NCI-H1694 (cell line): ENCODE measurements around the gene FZD10.

Source experiments
- DNase-seq: peaks from one replicate; lab custom pipeline; 2025; lab: John Stamatoyannopoulos, UW

FZD10 gene

GRCh38 chr12:130154276-130155070, 7.8 kb upstream of the FZD10 start:
- no peak for DNase-seq

GRCh38 chr12:130155416-130156073, 6.7 kb upstream of the FZD10 start:
- DNase-seq: no peak

GRCh38 chr12:130156652-130157275, 5.5 kb upstream of the FZD10 start:
- no peak for DNase-seq

DNA sequence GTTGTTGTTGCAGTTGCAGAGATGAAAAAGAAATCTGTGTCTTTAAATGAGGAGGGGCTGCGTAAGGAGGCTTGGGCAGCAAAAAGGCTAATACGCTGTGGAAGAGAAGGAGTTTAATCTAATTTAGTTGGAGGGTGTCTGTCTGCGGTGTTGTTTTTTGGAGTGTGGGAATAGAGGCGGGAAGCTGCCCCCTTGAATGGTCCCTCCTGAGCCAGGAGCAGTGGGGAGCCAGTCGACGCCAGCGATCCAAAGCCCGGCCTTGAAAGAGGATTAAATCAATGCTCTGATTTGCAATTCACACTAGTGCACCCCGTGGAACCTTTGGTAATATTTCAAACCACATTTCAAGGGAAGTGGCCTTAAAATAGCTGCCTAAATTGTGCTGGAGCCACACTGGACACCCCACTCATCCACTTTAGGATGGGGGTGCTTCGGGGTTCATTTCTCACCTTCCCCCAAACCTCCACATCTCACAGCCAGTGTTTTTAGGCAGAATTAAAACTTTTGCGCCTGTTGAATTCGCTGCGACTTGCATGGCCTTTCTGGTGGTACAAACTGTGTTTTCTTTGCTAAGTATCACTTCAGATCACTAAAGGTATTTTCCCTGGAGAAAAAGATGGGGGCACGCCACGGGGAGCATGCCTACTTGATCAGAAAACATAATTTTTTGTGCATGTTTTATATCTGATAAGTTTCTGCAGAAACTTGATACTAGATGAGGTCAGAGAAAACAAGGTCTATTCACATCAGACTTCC, 4.1 kb upstream of the FZD10 start:
- DNase-seq: no peak

- no peak for DNase-seq
Measured at GRCh38 chr12:130158754-130159059, 3.6 kb upstream of the FZD10 start.

GRCh38 chr12:130160306-130160705, 2.0 kb upstream of the FZD10 start:
- no peak for DNase-seq

DNA sequence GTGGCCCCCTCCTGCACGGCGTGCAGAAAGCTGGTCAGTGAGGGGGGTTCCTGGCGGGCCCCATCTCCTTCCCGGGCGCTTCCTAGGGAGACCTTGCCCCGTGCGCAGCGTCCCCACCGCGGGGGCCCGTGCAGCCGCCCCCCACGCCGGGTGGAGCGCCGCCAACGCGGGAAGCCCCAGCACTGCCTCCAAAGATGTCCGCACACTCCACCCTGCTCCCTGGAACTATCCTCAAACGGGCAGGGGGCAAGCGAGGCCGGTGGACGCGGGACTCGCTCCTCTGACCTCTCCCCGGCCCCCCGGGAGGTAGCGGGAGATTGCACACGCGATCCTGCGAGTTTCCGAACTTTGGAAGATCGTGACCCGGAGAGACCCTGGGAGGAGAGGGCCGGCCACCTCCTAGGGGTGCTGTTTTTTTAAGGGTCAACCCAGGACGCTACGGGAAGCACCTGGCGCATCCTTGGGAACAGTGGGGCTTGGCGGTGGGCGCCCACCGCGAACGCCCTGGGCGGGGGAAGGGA, 1.5 kb upstream of the FZD10 start:
- no peak for DNase-seq

DNA sequence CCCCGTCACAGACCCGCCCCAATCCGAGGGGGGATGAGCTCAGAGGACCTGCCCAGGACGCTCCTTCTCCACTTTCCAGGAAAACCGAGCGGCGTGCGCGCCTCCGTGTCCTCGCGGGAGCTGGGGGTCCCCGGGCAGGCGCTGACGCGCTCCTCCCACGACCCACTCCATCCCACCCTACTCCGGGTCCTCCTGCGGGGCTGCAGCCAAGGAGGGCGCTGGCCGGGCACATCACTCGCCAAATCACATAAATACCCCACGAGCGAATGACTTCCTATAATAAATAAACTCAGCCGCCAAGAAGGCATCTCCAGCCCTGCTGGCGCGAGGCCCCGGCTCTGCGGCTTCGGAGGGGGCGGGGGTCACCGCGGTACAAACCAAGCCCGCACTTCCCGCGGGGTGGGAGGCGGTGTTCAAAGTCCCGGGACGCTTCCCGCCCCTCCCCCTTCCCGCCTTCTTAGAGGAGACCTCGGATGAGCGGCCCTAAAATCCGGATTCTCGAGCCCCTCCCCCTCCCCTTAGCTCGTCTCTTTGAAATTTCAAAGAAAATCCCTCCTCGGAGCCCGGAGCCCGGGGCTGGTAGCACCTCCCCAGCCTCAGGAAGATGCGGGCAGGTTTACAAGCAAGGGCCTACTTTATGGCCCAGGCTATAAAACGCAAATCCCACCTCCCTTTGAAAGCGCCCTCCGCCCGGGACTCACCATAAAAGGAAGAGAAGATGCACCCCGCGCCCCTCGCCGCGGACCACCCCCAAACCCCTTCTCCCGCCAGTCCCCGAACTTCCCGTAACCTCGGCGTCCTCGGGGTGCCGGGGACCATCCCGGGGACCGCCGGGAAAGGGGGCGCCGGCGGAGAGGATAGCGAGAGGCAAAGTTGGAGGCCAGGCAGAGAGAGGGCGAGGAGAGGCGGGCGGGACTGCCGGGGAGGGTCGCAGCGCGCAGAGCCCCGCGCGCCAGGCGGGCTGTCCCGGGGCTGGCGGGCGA, 712 bp upstream of the FZD10 start:
- no peak for DNase-seq

GRCh38 chr12:130162745-130163460, 639 bp downstream of the FZD10 start:
- no peak for DNase-seq

GRCh38 chr12:130163461-130164215, 1.4 kb downstream of the FZD10 start:
- no peak for DNase-seq

DNA sequence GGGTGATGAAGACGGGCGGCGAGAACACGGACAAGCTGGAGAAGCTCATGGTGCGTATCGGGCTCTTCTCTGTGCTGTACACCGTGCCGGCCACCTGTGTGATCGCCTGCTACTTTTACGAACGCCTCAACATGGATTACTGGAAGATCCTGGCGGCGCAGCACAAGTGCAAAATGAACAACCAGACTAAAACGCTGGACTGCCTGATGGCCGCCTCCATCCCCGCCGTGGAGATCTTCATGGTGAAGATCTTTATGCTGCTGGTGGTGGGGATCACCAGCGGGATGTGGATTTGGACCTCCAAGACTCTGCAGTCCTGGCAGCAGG, 1.9 kb downstream of the FZD10 start:
- DNase-seq: no peak

- no peak for DNase-seq
Measured at GRCh38 chr12:130164936-130165335, 2.7 kb downstream of the FZD10 start.

DNA sequence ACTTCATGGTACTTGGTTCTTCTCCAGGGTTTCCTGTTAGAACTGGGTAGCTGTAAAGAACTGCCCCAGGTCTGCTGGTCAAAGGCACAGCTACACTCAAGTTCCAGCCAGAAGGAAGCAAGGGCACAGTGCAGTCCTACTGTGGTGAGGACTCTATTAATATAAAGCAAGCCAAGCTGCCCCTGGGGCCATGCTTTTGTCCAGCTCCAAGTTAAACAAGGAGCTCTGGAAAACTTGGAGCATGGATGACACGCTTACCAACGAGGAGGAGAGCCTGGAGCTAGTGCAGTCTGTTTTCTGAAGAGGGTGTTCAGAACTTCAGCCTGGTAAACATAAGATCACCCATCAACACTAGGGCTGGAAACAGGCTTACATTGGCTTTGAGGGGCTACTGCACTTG, 4.0 kb downstream of the FZD10 start:
- DNase-seq: no peak

GRCh38 chr12:130167537-130167936, 5.3 kb downstream of the FZD10 start:
- DNase-seq: no peak

GRCh38 chr12:130169256-130169655, 7.0 kb downstream of the FZD10 start:
- DNase-seq: no peak

GRCh38 chr12:130169924-130170323, 7.7 kb downstream of the FZD10 start:
- no peak for DNase-seq

GRCh38 chr12:130170611-130171010, 8.3 kb downstream of the FZD10 start:
- DNase-seq: no peak

GRCh38 chr12:130177635-130178242, 15.5 kb downstream of the FZD10 start:
- DNase-seq: no peak

- DNase-seq: no peak
Measured at GRCh38 chr12:130178282-130178681, 16.0 kb downstream of the FZD10 start.

- DNase-seq: no peak
Measured at GRCh38 chr12:130179191-130179590, 16.9 kb downstream of the FZD10 start.
